OCI-LY1 (cell line): ENCODE results near the gene GUCY1A2.

Experiments used
- H2AFZ ChIP-seq: fragments of 200-600 bp; sonication (generic), shearing (Covaris generic); 2 replicates; pipeline ENCODE4 v1.6.0; 2014; ENCODE audit warnings: antibody characterized with exemption, mild to moderate bottlenecking, low read length
- H3F3A ChIP-seq: fragments of 200-600 bp; sonication (generic), shearing (Covaris generic); 2 replicates; pipeline ENCODE4 v1.6.0; 2014; ENCODE audit warnings: mild to moderate bottlenecking, antibody characterized with exemption, low read length, moderate library complexity; ENCODE audit not compliant: insufficient read depth
- H3K27ac ChIP-seq: fragments of 200-600 bp; sonication (generic); 2 replicates; pipeline ENCODE4 v1.5.1; 2014; ENCODE audit warnings: low read length, mixed run types, mild to moderate bottlenecking, low read depth; ENCODE audit not compliant: poor library complexity, severe bottlenecking
- H3K27me3 ChIP-seq: fragments of 200-600 bp; sonication (generic); 2 replicates; pipeline ENCODE4 v1.6.0; 2014; ENCODE audit warnings: antibody characterized with exemption, mild to moderate bottlenecking, low read length, moderate library complexity; ENCODE audit not compliant: insufficient read depth
- H3K36me3 ChIP-seq: fragments of 200-600 bp; sonication (generic); 2 replicates; pipeline ENCODE4 v1.6.1; 2014; ENCODE audit warnings: mild to moderate bottlenecking, antibody characterized with exemption, low read length, moderate library complexity, mixed read lengths; ENCODE audit not compliant: insufficient read depth
- H3K4me1 ChIP-seq: fragments of 200-600 bp; sonication (generic); 2 replicates; pipeline ENCODE4 v1.5.1; 2014; ENCODE audit warnings: mild to moderate bottlenecking, low read length, moderate library complexity; ENCODE audit not compliant: insufficient read depth, severe bottlenecking
- H3K4me2 ChIP-seq: fragments of 200-600 bp; sonication (generic), shearing (Covaris generic); 2 replicates; pipeline ENCODE4 v1.6.1; 2014; ENCODE audit warnings: low read length
- H3K4me3 ChIP-seq: fragments of 200-600 bp; sonication (generic); 2 replicates; pipeline ENCODE4 v1.5.1; 2014; ENCODE audit warnings: low read length, low read depth, mild to moderate bottlenecking, mixed read lengths; ENCODE audit not compliant: poor library complexity, severe bottlenecking
- H3K79me2 ChIP-seq: fragments of 200-600 bp; shearing (Covaris generic); 2 replicates; pipeline ENCODE4 v1.6.1; 2016; ENCODE audit warnings: mixed run types, low read length, mixed read lengths; ENCODE audit not compliant: insufficient read depth
- H3K9ac ChIP-seq: fragments of 200-600 bp; sonication (generic), shearing (Covaris generic); 2 replicates; pipeline ENCODE4 v1.6.1; 2014; ENCODE audit warnings: mild to moderate bottlenecking, low read length, mixed read lengths
- H3K9me2 ChIP-seq: fragments of 200-600 bp; sonication (generic), shearing (Covaris generic); 2 replicates; pipeline ENCODE4 v1.6.1; 2014; ENCODE audit warnings: low read depth, mild to moderate bottlenecking, low read length, mixed read lengths
- H3K9me3 ChIP-seq: fragments of 200-600 bp; shearing (Covaris generic); 2 replicates; pipeline ENCODE4 v1.6.1; 2014; ENCODE audit warnings: low read length, mixed read lengths
- H4K20me1 ChIP-seq: fragments of 200-600 bp; sonication (generic), shearing (Covaris generic); 2 replicates; pipeline ENCODE4 v1.6.0; 2016; ENCODE audit warnings: mild to moderate bottlenecking, low read length; ENCODE audit not compliant: insufficient read depth
- EZH2 ChIP-seq: fragments of 200-600 bp; sonication (generic), shearing (Covaris generic); IDR thresholded peaks from 2 replicates; pipeline ENCODE4 v1.8.0; 2017; ENCODE audit warnings: borderline replicate concordance, mixed run types, mild to moderate bottlenecking, antibody characterized with exemption, low read length, moderate library complexity, mixed read lengths
- TF ChIP-seq, protein P1 (sequence below): fragments of 200-600 bp; sonication (generic), shearing (Covaris generic); IDR thresholded peaks from 2 replicates; pipeline ENCODE4 v1.5.1; 2017; ENCODE audit warnings: mild to moderate bottlenecking, antibody characterized with exemption, low read length, moderate library complexity, mixed read lengths

Gene GUCY1A2

DNA sequence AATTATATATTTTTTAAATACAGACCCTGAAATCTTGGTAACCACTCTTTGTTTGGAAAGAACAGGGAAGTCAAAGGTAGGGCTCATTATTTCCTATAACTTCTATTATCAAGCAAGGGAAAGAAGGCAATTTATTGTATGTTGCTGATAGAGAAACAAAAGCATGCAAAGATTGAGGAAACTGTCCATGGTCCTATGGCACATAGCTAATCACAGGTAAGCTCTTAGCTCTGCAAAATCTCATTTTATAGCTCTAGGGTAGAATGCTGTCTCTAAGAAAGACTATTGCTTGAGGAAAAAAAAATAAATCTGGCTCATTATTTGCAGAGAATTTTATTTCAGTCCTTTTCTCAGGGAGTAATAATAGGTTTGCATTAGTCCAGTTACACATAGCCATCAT, 7.4 kb upstream of the GUCY1A2 start:
- no peaks in the 10 kb centered on the region for H3K27me3 ChIP-seq
- H3K4me3 ChIP-seq, result no peak overlapping the region

GRCh38 chr11:107020594-107020993, 2.3 kb upstream of the GUCY1A2 start:
- H3K9me2 ChIP-seq, result no peaks in the 10 kb centered on the region
- H4K20me1 ChIP-seq, result no peaks in the 10 kb centered on the region
- no peak for TF ChIP-seq EZH2
- TF ChIP-seq, protein P1, sequence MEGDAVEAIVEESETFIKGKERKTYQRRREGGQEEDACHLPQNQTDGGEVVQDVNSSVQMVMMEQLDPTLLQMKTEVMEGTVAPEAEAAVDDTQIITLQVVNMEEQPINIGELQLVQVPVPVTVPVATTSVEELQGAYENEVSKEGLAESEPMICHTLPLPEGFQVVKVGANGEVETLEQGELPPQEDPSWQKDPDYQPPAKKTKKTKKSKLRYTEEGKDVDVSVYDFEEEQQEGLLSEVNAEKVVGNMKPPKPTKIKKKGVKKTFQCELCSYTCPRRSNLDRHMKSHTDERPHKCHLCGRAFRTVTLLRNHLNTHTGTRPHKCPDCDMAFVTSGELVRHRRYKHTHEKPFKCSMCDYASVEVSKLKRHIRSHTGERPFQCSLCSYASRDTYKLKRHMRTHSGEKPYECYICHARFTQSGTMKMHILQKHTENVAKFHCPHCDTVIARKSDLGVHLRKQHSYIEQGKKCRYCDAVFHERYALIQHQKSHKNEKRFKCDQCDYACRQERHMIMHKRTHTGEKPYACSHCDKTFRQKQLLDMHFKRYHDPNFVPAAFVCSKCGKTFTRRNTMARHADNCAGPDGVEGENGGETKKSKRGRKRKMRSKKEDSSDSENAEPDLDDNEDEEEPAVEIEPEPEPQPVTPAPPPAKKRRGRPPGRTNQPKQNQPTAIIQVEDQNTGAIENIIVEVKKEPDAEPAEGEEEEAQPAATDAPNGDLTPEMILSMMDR, result no peak
- H3K9me3 ChIP-seq, result no peaks in the 10 kb centered on the region
- H3K36me3 ChIP-seq, result no peaks in the 10 kb centered on the region
- no peak overlapping the region for H3K4me2 ChIP-seq
- no peaks in the 10 kb centered on the region for H3K27me3 ChIP-seq
- H2AFZ ChIP-seq, result no peak overlapping the region
- H3K79me2 ChIP-seq, result no peaks in the 10 kb centered on the region
- no peaks in the 10 kb centered on the region for H3K4me1 ChIP-seq
- no peak overlapping the region for H3K9ac ChIP-seq
- no peak overlapping the region for H3K4me3 ChIP-seq
- no peak overlapping the region for H3K27ac ChIP-seq
- H3F3A ChIP-seq, result no peaks in the 10 kb centered on the region

More for the DNA sequence above, 7.4 kb upstream of the GUCY1A2 start:
- Histone ChIP-seq H4K20me1 (no peaks in the 10 kb centered on the region), H3F3A (no peaks in the 10 kb centered on the region), H3K9ac (no peak overlapping the region), H3K4me2 (no peak overlapping the region), H3K9me3 (no peaks in the 10 kb centered on the region), H3K79me2 (no peaks in the 10 kb centered on the region), H3K9me2 (no peaks in the 10 kb centered on the region), H3K27ac (no peak overlapping the region), H2AFZ (no peak overlapping the region), H3K36me3 (no peaks in the 10 kb centered on the region), H3K4me1 (no peaks in the 10 kb centered on the region)
- TF ChIP-seq, protein P1, result no peak
- TF ChIP-seq EZH2, result no peak

DNA sequence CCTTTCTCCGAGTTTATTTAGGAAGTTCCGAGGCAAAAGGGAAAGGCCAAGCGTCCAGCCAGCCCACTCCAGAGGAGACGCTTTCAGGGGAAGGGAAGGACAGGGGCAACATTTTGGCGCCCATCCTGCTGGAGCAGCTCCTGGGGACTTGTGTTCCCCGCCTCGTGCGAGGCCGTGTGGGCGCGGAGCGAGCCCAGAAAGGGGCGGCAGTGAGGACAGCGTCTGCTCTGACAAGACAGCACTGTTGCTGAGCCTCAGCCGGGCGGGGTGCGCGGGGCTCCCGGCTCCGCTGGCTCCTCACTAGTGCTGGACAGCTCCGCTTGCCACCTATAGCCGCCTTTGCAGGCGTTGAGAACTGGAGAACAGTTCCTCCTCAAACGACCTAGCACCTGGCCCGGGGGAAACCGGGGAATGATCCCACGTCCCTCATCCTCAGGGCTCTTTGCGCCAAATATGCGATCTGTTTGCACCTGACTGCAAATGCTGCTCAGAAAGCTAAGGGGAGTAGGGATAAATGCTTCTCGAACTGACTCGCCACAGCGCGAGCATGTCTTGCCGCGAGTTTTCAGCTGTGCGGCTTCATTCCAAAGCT, 722 bp upstream of the GUCY1A2 start:
- Histone ChIP-seq H3K9ac (no peak overlapping the region), H3K4me1 (no peaks in the 10 kb centered on the region), H2AFZ (no peak overlapping the region), H4K20me1 (no peaks in the 10 kb centered on the region), H3K27ac (no peak overlapping the region), H3K9me2 (no peaks in the 10 kb centered on the region), H3F3A (no peaks in the 10 kb centered on the region), H3K4me3 (no peak overlapping the region), H3K36me3 (no peaks in the 10 kb centered on the region), H3K27me3 (no peaks in the 10 kb centered on the region), H3K9me3 (no peaks in the 10 kb centered on the region), H3K4me2 (no peak overlapping the region), H3K79me2 (no peaks in the 10 kb centered on the region)
- TF ChIP-seq, protein P1, result no peak
- no peak for TF ChIP-seq EZH2
